Neuronal stem cell (in vitro differentiated cells): ENCODE measurements around the gene CMTM5.

ENCODE experiments used
- DNase-seq: peaks from one replicate; pipeline ENCODE4 v3.0.0-alpha.2; 2013; ENCODE audit warnings: low spot score
- H2AFZ ChIP-seq: one replicate; pipeline ENCODE4 v1.6.1; 2013; ENCODE audit warnings: mild to moderate bottlenecking, low read length, inconsistent platforms
- H2AK5ac ChIP-seq: 2 replicates; pipeline ENCODE4 v1.6.1; 2013; ENCODE audit warnings: low read depth, mild to moderate bottlenecking, inconsistent platforms, low read length, moderate library complexity, mixed read lengths
- H2BK120ac ChIP-seq: 2 replicates; pipeline ENCODE4 v1.6.1; 2013; ENCODE audit warnings: low read depth, mild to moderate bottlenecking, inconsistent platforms, low read length, moderate library complexity, mixed read lengths
- H2BK12ac ChIP-seq: one replicate; pipeline ENCODE4 v1.6.1; 2013; ENCODE audit warnings: low read length, inconsistent platforms
- H2BK15ac ChIP-seq: 2 replicates; pipeline ENCODE4 v1.6.1; 2013; ENCODE audit warnings: mild to moderate bottlenecking, low read length, inconsistent platforms, mixed read lengths
- H2BK5ac ChIP-seq: one replicate; pipeline ENCODE4 v1.6.1; 2013; ENCODE audit warnings: inconsistent platforms, mild to moderate bottlenecking, low read length, moderate library complexity
- H3K14ac ChIP-seq: one replicate; pipeline ENCODE4 v1.6.1; 2013; ENCODE audit warnings: low read length, inconsistent platforms
- H3K18ac ChIP-seq: 2 replicates; pipeline ENCODE4 v1.6.1; 2013; ENCODE audit warnings: low read length, inconsistent platforms
- H3K23ac ChIP-seq: 2 replicates; pipeline ENCODE4 v1.6.1; 2013; ENCODE audit warnings: low read depth, mild to moderate bottlenecking, mixed read lengths, low read length, inconsistent platforms; ENCODE audit not compliant: poor library complexity
- H3K27ac ChIP-seq: replicated peaks from 3 replicates; pipeline ENCODE4 v1.5.1; 2013; ENCODE audit warnings: low read length, inconsistent platforms
- H3K27me3 ChIP-seq, 3 experiments: 2 replicates each; pipeline ENCODE4 v1.6.1; 2013; ENCODE audit warnings: low read length in 3 of 3, mild to moderate bottlenecking in 2 of 3, inconsistent platforms in 1 of 3, low read depth in 1 of 3, mixed read lengths in 1 of 3, moderate library complexity in 1 of 3; ENCODE audit not compliant: control insufficient read depth in 3 of 3, insufficient read depth in 3 of 3
- H3K36me3 ChIP-seq, 2 donors: replicated peaks in 1 of 2; 2 replicates each; pipeline ENCODE4 v1.6.1; 2013; ENCODE audit warnings: low read length in 2 of 2; ENCODE audit not compliant: control insufficient read depth in 2 of 2, insufficient read depth in 2 of 2
- H3K4ac ChIP-seq: 2 replicates; pipeline ENCODE4 v1.6.1; 2013; ENCODE audit warnings: inconsistent platforms, mild to moderate bottlenecking, low read length, moderate library complexity
- H3K4me1 ChIP-seq, 2 donors: 1 replicate in 1 of 2; 2 replicates in 1 of 2; pipeline ENCODE4 v1.6.1; 2013; ENCODE audit warnings: low read length in 2 of 2, low read depth in 1 of 2; ENCODE audit not compliant: control insufficient read depth in 2 of 2, insufficient read depth in 1 of 2
- H3K4me2 ChIP-seq: one replicate; pipeline ENCODE4 v1.6.1; 2013; ENCODE audit warnings: mild to moderate bottlenecking, low read length, inconsistent platforms; ENCODE audit not compliant: insufficient read depth, poor library complexity, severe bottlenecking
- H3K4me3 ChIP-seq, 2 donors: 2 replicates each; pipeline ENCODE4 v1.5.1; 2013; ENCODE audit warnings: low read length in 2 of 2, mild to moderate bottlenecking in 2 of 2, inconsistent platforms in 1 of 2, moderate library complexity in 1 of 2
- H3K79me1 ChIP-seq: one replicate; pipeline ENCODE4 v1.6.1; 2013; ENCODE audit warnings: low read depth, mild to moderate bottlenecking, inconsistent platforms, low read length, moderate library complexity
- H3K9ac ChIP-seq: one replicate; pipeline ENCODE4 v1.6.1; 2013; ENCODE audit warnings: mild to moderate bottlenecking, low read depth, low read length, inconsistent platforms; ENCODE audit not compliant: poor library complexity
- H3K9me3 ChIP-seq, 2 donors: replicated peaks in 1 of 2; 2 replicates each; pipeline versions ENCODE3 to v1.6.1; 2013; ENCODE audit warnings: low read length in 2 of 2, mild to moderate bottlenecking in 2 of 2, inconsistent platforms in 1 of 2, low read depth in 1 of 2, mixed read lengths in 1 of 2, moderate library complexity in 1 of 2; ENCODE audit not compliant: control insufficient read depth in 2 of 2, insufficient read depth in 1 of 2
- H4K8ac ChIP-seq: one replicate; pipeline ENCODE4 v1.6.1; 2013; ENCODE audit warnings: low read depth, mild to moderate bottlenecking, inconsistent platforms, low read length, moderate library complexity
- H4K91ac ChIP-seq: one replicate; pipeline ENCODE4 v1.6.1; 2013; ENCODE audit warnings: low read length, low read depth, mild to moderate bottlenecking, inconsistent platforms; ENCODE audit not compliant: poor library complexity
- WGBS, 2 donors: extraction: QIAGEN DNeasy Blood & Tissue Kit; methylation state at CpG; one replicate each; pipeline ENCODE4 v1.1.7; 2013; ENCODE audit warnings: missing lambda C conversion rate in 2 of 2, mixed read lengths in 1 of 2; ENCODE audit not compliant: insufficient read length in 2 of 2, insufficient replicate concordance in 1 of 2; ENCODE audit errors: extremely low coverage in 2 of 2; 5-methylcytosine and 5-hydroxymethylcytosine counted together

The CMTM5 gene

GRCh38 chr14:23366426-23366921, 10.4 kb upstream of the CMTM5 start:
- Histone ChIP-seq H2BK5ac (peak overlapping the region; percentile 91), H3K4ac (no peak overlapping the region), H2AFZ (peak overlapping the region; percentile 93), H3K36me3 (peaks cover 1 to 25% of the 10 kb centered on the region in 2 donors), H4K8ac (no peak overlapping the region), H4K91ac (peak overlapping the region; percentile 61), H3K18ac (peak overlapping the region; percentile 97), H3K4me1 (peaks cover 12 to 17% of the 10 kb centered on the region in 2 donors), H2AK5ac (peak overlapping the region; percentile 77), H3K23ac (no peak overlapping the region), H3K14ac (no peak overlapping the region), H3K9ac (peak overlapping the region; percentile 95), H2BK12ac (no peak overlapping the region), H3K27me3 (peaks cover 0 to 30% (median 2%) of the 10 kb centered on the region in 3 experiments), H3K4me2 (peak overlapping the region; percentile 51), H3K9me3 (no peaks in the 10 kb centered on the region), H3K4me3 (peak overlapping the region; percentile 70 to 94), H2BK120ac (peak overlapping the region; percentile 93), H3K79me1 (peaks cover 5% of the 10 kb centered on the region), H2BK15ac (peak overlapping the region; percentile 82), H3K27ac (peak overlapping the region; percentile 99)
- peak; percentile 94 for DNase-seq
- no CpG with 5 or more reads among the region's 34 CpGs for WGBS, 2 donors

- WGBS, 2 donors: no CpG with 5 or more reads among the region's 1 CpG
- no peak overlapping the region for H3K4ac ChIP-seq
- no peak overlapping the region for H2BK5ac ChIP-seq
- H2BK120ac ChIP-seq: no peak overlapping the region
- peaks cover 5% of the 10 kb centered on the region for H3K79me1 ChIP-seq
- H3K14ac ChIP-seq: no peak overlapping the region
- H4K8ac ChIP-seq: no peak overlapping the region
- H3K18ac ChIP-seq: no peak overlapping the region
- no peak overlapping the region for H2BK12ac ChIP-seq
- H2AFZ ChIP-seq: no peak overlapping the region
- no peak overlapping the region for H3K4me2 ChIP-seq
- peaks cover 4 to 7% of the 10 kb centered on the region in 2 donors for H3K4me1 ChIP-seq
- no peak overlapping the region for H2BK15ac ChIP-seq
- H2AK5ac ChIP-seq: no peak overlapping the region
- no peak for DNase-seq
- no peaks in the 10 kb centered on the region for H3K36me3 ChIP-seq
- H4K91ac ChIP-seq: no peak overlapping the region
- no peak overlapping the region for H3K27ac ChIP-seq
- peaks cover 0 to 61% (median 2%) of the 10 kb centered on the region in 3 experiments for H3K27me3 ChIP-seq
- no peaks in the 10 kb centered on the region for H3K9me3 ChIP-seq
- no peak overlapping the region for H3K4me3 ChIP-seq
- H3K23ac ChIP-seq: no peak overlapping the region
- H3K9ac ChIP-seq: no peak overlapping the region
These were observed 6.6 kb upstream of the CMTM5 start for GRCh38 chr14:23370221-23370620.

GRCh38 chr14:23371865-23372264, 5.0 kb upstream of the CMTM5 start:
- Histone ChIP-seq H4K91ac (no peak overlapping the region), H2BK12ac (no peak overlapping the region), H3K18ac (no peak overlapping the region), H3K9me3 (no peaks in the 10 kb centered on the region), H3K27me3 (peaks cover 0 to 68% (median 2%) of the 10 kb centered on the region in 3 experiments), H2BK5ac (no peak overlapping the region), H3K9ac (no peak overlapping the region), H2AFZ (no peak overlapping the region), H3K14ac (no peak overlapping the region), H2AK5ac (no peak overlapping the region), H3K4me1 (peaks cover under 1 to 9% of the 10 kb centered on the region in 2 donors), H3K4me2 (no peak overlapping the region), H3K36me3 (no peaks in the 10 kb centered on the region), H3K4me3 (no peak overlapping the region), H3K4ac (no peak overlapping the region), H3K79me1 (no peaks in the 10 kb centered on the region), H2BK15ac (no peak overlapping the region), H3K23ac (no peak overlapping the region), H4K8ac (no peak overlapping the region), H3K27ac (no peak overlapping the region), H2BK120ac (no peak overlapping the region)
- DNase-seq: no peak
- no CpG with 5 or more reads among the region's 1 CpG for WGBS, 2 donors

- Histone ChIP-seq H3K27ac (no peak within 1 kb of the TSS), H3K18ac (no peak within 1 kb of the TSS), H3K79me1 (no peaks in the 10 kb centered on the region), H3K4me3 (no peak within 1 kb of the TSS), H2AK5ac (no peak within 1 kb of the TSS), H2AFZ (no peak within 1 kb of the TSS), H2BK12ac (peak within 1 kb of the TSS; percentile 26), H3K36me3 (no peaks in the 10 kb centered on the region), H4K91ac (no peak within 1 kb of the TSS), H3K9ac (peak within 1 kb of the TSS; percentile 36), H3K14ac (peak within 1 kb of the TSS; percentile 23), H4K8ac (no peak within 1 kb of the TSS), H2BK120ac (no peak within 1 kb of the TSS), H3K4ac (no peak within 1 kb of the TSS), H3K4me2 (no peak within 1 kb of the TSS), H2BK5ac (no peak within 1 kb of the TSS), H3K4me1 (peaks cover 0 to 10% of the 10 kb centered on the region in 2 donors), H2BK15ac (peak within 1 kb of the TSS; percentile 32), H3K23ac (no peak within 1 kb of the TSS), H3K27me3 (peaks cover 0 to 74% (median 2%) of the 10 kb centered on the region in 3 experiments), H3K9me3 (no peaks in the 10 kb centered on the region)
- WGBS, 2 donors: no CpG with 5 or more reads among the region's 2 CpGs
- no peak for DNase-seq
These were observed 4.3 kb upstream of the CMTM5 start, which contains the start of gene IL25 for GRCh38 chr14:23372509-23372908. Gene IL25 (plus strand): TSS chr14:23372809.
